Vagina (tissue), 2 donors: ENCODE measurements around the gene MAN1A1.

Experiments used
- POLR2A ChIP-seq, 2 donors: fragments of 450-650 bp; IDR thresholded peaks; one replicate each; pipeline ENCODE4 v1.6.1; 2017; ENCODE audit warnings: antibody characterized with exemption in 2 of 2, mild to moderate bottlenecking in 2 of 2, moderate library complexity in 2 of 2
- POLR2AphosphoS5 ChIP-seq, 2 donors: sonication (generic); formaldehyde crosslinking; IDR thresholded peaks; one replicate each; pipeline ENCODE4 v1.9.0; 2017; ENCODE audit warnings: antibody characterized with exemption in 2 of 2, mild to moderate bottlenecking in 2 of 2, low read depth in 1 of 2; ENCODE audit not compliant: insufficient read depth in 1 of 2
- TF ChIP-seq, protein P1 (sequence below), 3 experiments: fragments of 450-650 bp in 2 of 3; fragments of 200-600 bp in 1 of 3; sonication (generic) in 1 of 3; IDR thresholded peaks; one replicate each; pipeline ENCODE4 v1.5.1; 2017 to 2019; ENCODE audit warnings: antibody characterized with exemption in 3 of 3, mild to moderate bottlenecking in 2 of 3, moderate library complexity in 2 of 3

GRCh38 chr6:119179842-119180241 is 169.7 kb downstream of the MAN1A1 start:
- TF ChIP-seq, protein P1, sequence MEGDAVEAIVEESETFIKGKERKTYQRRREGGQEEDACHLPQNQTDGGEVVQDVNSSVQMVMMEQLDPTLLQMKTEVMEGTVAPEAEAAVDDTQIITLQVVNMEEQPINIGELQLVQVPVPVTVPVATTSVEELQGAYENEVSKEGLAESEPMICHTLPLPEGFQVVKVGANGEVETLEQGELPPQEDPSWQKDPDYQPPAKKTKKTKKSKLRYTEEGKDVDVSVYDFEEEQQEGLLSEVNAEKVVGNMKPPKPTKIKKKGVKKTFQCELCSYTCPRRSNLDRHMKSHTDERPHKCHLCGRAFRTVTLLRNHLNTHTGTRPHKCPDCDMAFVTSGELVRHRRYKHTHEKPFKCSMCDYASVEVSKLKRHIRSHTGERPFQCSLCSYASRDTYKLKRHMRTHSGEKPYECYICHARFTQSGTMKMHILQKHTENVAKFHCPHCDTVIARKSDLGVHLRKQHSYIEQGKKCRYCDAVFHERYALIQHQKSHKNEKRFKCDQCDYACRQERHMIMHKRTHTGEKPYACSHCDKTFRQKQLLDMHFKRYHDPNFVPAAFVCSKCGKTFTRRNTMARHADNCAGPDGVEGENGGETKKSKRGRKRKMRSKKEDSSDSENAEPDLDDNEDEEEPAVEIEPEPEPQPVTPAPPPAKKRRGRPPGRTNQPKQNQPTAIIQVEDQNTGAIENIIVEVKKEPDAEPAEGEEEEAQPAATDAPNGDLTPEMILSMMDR (IDR thresholded peaks at IDR 0.05) = no peak
- TF ChIP-seq POLR2A (IDR thresholded peaks at IDR 0.05) (no peak), POLR2AphosphoS5 (IDR thresholded peaks at IDR 0.05; ENCODE audit: insufficient read depth in 1 of 2, low read depth in 1 of 2) (no peak)
